Choroid plexus epithelial cell (primary cell): ENCODE results near the gene BTBD16.

ENCODE experiments used
- DNase-seq: peaks from one replicate; pipeline ENCODE4 v3.0.0-alpha.2; 2010; ENCODE audit warnings: low read depth
- H3K4me3 ChIP-seq: 2 replicates; pipeline ENCODE4 v1.5.1; 2011; ENCODE audit warnings: low read depth, mild to moderate bottlenecking, control low read depth, low read length, moderate library complexity
- CTCF ChIP-seq: conservative IDR thresholded peaks from 2 replicates; pipeline ENCODE4 v1.5.1; 2011; ENCODE audit warnings: low read depth, mild to moderate bottlenecking, control low read depth, inconsistent platforms, low read length, moderate library complexity

Gene BTBD16

GRCh38 chr10:122293156-122293960 is 22.3 kb downstream of the BTBD16 start:
- H3K4me3 ChIP-seq: no peak overlapping the region
- no peak for DNase-seq
- TF ChIP-seq CTCF: no peak

- no peak overlapping the region for H3K4me3 ChIP-seq
- no peak for DNase-seq
- no peak for TF ChIP-seq CTCF
Measured at GRCh38 chr10:122293961-122294380, 22.9 kb downstream of the BTBD16 start.

DNA sequence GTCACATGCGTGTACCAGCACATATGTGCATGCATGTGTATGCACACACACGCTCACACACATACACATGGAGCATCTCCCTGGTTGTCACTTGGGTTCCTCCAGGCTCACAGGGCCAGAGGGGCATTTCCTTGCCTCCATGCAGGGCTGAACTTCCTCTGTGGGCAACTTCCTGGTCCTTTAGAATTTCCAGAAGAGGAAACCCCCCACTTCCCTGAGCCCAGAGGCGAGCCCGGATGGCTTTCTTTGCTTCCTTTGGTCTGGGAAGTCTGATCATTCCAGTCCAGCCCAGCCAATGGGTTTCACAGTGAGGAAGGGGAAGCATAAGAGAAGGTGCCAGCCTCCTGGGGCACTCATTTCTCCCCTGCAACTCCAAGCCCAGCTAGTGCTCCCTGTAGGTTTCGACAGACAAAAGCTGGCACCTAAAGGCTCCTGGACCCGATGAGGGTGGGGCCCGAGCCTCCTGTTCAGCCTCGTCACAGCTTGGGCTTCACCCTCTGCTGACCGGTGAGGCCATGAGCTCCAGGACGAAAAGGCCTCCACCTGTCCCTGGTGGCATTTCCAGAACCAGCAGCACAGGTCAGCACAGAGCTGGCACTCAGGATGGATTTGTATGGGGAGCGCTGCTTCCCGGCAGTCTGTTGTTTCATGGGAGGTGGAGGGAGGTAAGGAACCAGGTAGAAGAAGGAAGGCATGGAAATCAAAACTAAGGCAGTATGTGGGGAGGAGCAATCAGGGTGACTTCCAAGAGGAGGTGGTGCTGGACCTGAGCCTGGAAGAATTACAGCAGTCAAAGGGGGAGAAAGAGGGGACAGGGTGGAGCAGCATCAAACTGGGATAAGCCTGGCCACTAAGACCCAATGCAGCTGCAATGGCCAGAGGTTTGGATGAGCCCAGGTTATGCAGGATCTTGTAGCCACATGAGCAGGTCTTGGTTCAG is 23.7 kb downstream of the BTBD16 start:
- H3K4me3 ChIP-seq: no peak overlapping the region
- TF ChIP-seq CTCF: no peak
- DNase-seq: no peak

GRCh38 chr10:122295451-122295809 is 24.3 kb downstream of the BTBD16 start:
- no peak overlapping the region for H3K4me3 ChIP-seq
- no peak for DNase-seq
- TF ChIP-seq CTCF: no peak

- no peak for TF ChIP-seq CTCF
- no peak for DNase-seq
- H3K4me3 ChIP-seq: no peak overlapping the region
Measured at GRCh38 chr10:122296363-122297120, 25.4 kb downstream of the BTBD16 start.

- DNase-seq: no peak
- TF ChIP-seq CTCF: no peak
- no peak overlapping the region for H3K4me3 ChIP-seq
Measured at GRCh38 chr10:122297583-122297982, 26.5 kb downstream of the BTBD16 start.
